Measurements from ENCODE around the gene AURKA.
"Not testable (repeated sequence)": the region's sequence is repeated elsewhere in the genome, so short reads cannot be mapped to it uniquely, and the experiment has no call there.

AURKA gene

DNA sequence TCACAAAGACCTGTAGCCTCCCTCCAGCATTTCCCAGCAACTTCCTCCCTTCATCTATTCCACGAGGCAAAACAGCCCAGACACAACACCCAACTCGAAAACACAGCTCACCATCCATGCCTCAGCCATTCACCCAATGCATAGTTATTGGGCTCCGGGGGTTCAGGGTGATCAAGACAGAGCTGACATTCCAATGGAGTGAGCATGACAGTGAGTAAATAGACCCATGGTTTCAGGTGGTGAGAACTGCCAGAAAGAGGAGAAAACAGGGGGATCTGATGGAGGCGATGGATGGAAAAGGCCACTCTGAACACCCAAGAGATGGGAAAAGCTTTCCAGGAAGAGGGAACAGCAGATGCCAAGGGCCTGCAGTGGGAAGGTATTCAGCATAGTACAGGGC lies 25.9 kb upstream of the AURKA start:
- Mint-ChIP-seq H3K4me3 (peak overlapping the region; percentile 43 to 71), H3K4me1 (ENCODE audit: low read depth in 2 of 2) (peaks cover 36 to 54% of the 10 kb centered on the region in 2 donors), H3K36me3 (ENCODE audit: insufficient read depth) (peaks cover 9% of the 10 kb centered on the region), H3K9me3 (no peaks in the 10 kb centered on the region), H3K27me3 (no peaks in the 10 kb centered on the region), H3K27ac (peak overlapping the region; percentile 73 to 82)
- ATAC-seq (replicated peaks): no peak
- no peak for DNase-seq

DNA sequence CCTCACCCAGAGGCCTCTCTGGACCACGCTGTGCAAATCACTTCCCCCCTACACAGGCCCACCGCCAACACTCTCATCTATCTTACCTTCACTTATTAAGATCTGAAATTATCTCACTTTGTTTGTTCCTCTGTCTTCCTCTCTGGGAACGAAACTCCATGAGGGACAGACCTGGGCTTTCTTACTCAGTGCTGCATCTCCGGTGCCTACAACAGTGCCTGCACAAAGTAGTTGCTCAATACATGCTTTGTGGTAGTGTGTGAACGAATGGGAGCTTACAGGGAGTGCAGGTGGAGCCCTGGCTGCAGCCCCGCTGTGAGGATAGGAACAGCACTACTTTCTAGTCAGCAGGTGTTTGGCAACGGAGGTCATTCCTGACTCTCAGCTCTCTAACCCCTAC lies 25.4 kb upstream of the AURKA start:
- Mint-ChIP-seq H3K4me3 (peak overlapping the region in 1 of 2 donors; percentile 71), H3K27ac (peak overlapping the region; percentile 73 to 82), H3K9me3 (no peaks in the 10 kb centered on the region), H3K36me3 (ENCODE audit: insufficient read depth) (peaks cover 11% of the 10 kb centered on the region), H3K4me1 (ENCODE audit: low read depth in 2 of 2) (peaks cover 41 to 56% of the 10 kb centered on the region in 2 donors), H3K27me3 (no peaks in the 10 kb centered on the region)
- ATAC-seq (replicated peaks) (no peak), DNase-seq (no peak)

DNA sequence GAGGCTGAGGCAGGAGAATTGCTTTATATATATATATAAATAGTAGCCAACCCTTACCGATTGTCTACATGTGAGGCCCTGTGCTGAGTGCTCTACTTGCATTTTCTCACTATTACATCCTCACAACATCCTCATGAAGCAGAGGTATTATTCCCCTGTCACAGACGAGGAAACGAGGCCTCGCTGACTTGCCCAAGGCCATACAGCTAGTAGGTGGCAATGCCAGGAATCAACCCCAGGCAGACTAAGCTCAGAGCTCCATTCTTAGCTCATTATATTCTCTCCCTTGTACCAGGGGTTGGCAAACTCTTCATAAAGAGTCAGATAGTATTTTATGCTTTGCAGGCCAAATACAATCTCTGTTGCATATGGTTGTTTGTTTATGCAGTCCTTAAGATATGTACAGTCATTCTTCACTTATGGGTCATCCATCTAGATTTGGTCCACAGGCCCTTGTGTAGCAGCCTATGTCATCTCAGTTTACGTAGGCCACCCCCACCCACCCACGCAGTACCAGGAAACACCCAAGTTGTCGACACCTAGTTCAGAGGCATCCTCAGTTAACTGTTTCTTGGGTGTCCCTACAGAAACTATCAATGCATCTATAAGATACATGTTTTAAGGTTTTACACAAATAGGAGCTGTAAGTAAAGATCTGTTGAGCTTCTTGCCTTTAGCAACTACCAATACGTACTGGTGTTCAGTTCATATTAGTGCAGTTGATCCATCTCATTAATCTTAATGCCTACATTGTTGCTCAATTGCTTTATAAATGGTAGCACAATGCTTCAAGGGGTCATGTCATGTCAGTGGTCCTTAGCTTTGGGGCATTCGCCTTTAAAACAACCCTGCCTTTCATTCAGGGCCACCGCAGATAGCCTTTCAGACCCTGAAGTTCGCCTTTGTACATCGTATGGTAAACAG lies 23.1 kb upstream of the AURKA start:
- Mint-ChIP-seq H3K27me3 (no peaks in the 10 kb centered on the region), H3K36me3 (ENCODE audit: insufficient read depth) (peaks cover 11% of the 10 kb centered on the region), H3K4me3 (peak overlapping the region; percentile 80 to 85), H3K27ac (peak overlapping the region; percentile 29 to 88), H3K4me1 (ENCODE audit: low read depth in 2 of 2) (peaks cover 42 to 54% of the 10 kb centered on the region in 2 donors), H3K9me3 (no peaks in the 10 kb centered on the region)
- ATAC-seq (replicated peaks) (peak; percentile 52), DNase-seq (no peak)

DNA sequence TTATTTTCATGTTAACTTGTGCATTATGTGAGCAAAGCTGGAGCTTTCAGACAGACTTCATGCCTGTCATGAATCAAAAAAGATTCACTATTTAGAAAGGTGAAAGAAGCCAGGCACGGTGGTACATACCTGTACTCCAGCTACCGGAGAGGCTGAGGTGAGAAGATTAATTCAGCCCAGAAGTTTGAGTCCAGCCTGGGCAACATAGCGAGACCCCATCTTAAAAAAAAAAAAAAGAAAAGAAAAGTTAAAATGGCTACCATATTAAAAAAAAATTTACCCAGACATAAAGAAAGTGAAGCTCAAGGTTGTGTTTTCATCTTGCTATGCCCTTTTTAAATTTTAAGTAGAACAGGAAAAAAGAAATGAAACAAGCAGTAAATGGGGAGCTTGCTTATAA lies 20.9 kb upstream of the AURKA start:
- no peaks in the 10 kb centered on the region for H3K27me3 Mint-ChIP-seq
- H3K36me3 Mint-ChIP-seq (ENCODE audit: insufficient read depth): peaks cover 20% of the 10 kb centered on the region
- peak overlapping the region; percentile 80 to 85 for H3K4me3 Mint-ChIP-seq
- H3K9me3 Mint-ChIP-seq: no peaks in the 10 kb centered on the region
- DNase-seq: no peak
- peaks cover 32 to 43% of the 10 kb centered on the region in 2 donors for H3K4me1 Mint-ChIP-seq (ENCODE audit: low read depth in 2 of 2)
- H3K27ac Mint-ChIP-seq: peak overlapping the region; percentile 82 to 88
- ATAC-seq (replicated peaks): no peak

DNA sequence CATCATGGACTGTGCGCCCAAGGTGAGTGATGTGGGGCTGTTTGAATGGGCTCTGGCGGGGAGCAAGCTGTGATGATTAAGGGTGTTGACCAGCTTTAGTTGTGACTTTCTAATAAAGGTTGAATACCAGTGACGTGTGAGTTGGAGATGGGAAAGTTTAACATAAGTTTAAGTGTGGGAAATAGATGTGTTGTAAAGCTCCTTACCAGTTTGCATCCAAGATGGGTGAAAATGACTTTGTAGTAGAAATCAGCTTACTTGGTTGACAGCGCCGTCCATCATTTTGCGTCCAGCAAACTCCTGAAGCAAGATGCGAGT lies 20.4 kb upstream of the AURKA start:
- no peaks in the 10 kb centered on the region for H3K9me3 Mint-ChIP-seq
- H3K4me1 Mint-ChIP-seq (ENCODE audit: low read depth in 2 of 2): peaks cover 27 to 38% of the 10 kb centered on the region in 2 donors
- peak overlapping the region; percentile 82 to 88 for H3K27ac Mint-ChIP-seq
- ATAC-seq (replicated peaks) (no peak), DNase-seq (no peak)
- peak overlapping the region; percentile 80 to 85 for H3K4me3 Mint-ChIP-seq
- H3K27me3 Mint-ChIP-seq: no peaks in the 10 kb centered on the region
- H3K36me3 Mint-ChIP-seq (ENCODE audit: insufficient read depth): peaks cover 23% of the 10 kb centered on the region

DNA sequence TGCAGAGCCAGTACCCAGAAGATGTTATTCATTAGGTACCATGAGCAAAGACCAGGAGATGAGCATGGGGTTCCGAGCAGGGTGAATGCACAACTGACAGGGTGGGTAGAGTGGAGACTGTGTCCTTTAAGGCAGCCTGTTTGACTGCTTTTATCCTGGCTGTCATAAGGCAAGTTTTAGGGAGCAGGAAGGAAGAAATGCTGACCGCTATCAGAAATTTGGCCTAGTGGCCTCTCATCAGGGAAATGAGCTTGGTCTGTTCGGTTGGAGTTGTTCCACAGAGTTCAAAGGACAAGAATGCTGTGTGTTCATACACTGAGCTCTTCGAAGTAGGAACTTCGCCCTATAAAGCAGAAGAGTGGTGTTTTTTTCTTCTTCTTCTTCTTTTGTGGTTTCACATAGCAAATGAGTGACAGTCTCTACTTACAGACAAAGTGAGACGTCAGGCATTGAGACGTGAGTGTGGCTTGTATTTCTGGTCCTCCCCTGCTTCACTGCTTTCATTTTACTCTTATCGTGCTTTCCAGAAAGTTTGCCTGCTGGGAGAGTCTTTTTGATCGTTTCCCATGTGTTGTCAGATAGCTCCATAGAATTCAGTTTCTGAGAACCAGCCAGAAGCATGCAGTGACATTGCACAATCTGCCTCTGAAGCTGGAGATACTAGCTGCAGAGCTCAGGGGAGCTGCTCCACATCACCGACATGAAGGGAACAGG lies 19.9 kb upstream of the AURKA start, which contains the start of gene CASS4:
CASS4 (plus strand) TSS at position 502 of the 714 bp plus-strand sequence; CDS start at position 701, 199 bp downstream.
- peaks cover 22 to 35% of the 10 kb centered on the region in 2 donors for H3K4me1 Mint-ChIP-seq (ENCODE audit: low read depth in 2 of 2)
- DNase-seq (peak in 2 of 3 experiments; percentile 16 to 25), ATAC-seq (replicated peaks) (peak; percentile 81)
- H3K36me3 Mint-ChIP-seq (ENCODE audit: insufficient read depth): peaks cover 27% of the 10 kb centered on the region
- H3K9me3 Mint-ChIP-seq: no peaks in the 10 kb centered on the region
- peak within 1 kb of the TSS; percentile 82 to 88 for H3K27ac Mint-ChIP-seq
- no peaks in the 10 kb centered on the region for H3K27me3 Mint-ChIP-seq
- H3K4me3 Mint-ChIP-seq: peak within 1 kb of the TSS; percentile 80 to 85

DNA sequence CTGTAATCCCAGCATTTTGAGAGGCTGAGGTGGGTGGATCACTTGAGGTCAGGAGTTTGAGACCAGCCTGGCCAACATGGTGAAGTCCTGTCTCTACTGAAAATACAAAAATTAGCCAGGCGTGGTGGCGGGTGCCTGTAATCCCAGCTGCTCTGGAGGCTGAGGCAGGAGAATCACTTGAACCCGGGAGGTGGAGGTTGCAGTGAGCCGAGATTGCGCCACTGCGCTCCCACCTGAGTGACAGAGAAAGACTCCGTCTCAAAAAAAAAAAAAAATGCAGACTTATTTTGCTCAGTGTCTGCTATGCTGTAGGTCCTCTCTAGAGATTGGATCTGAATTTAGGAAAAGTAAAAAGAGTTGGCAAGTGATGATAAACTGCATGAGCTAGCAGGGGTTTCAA lies 19.3 kb upstream of the AURKA start:
- Mint-ChIP-seq H3K4me3 (peak overlapping the region; percentile 80 to 85), H3K36me3 (ENCODE audit: insufficient read depth) (peaks cover 32% of the 10 kb centered on the region), H3K27ac (peak overlapping the region; percentile 82 to 88), H3K4me1 (ENCODE audit: low read depth in 2 of 2) (peaks cover 22 to 30% of the 10 kb centered on the region in 2 donors)
- DNase-seq; H3K27me3 Mint-ChIP-seq; ATAC-seq (replicated peaks); H3K9me3 Mint-ChIP-seq: not testable (repeated sequence)

DNA sequence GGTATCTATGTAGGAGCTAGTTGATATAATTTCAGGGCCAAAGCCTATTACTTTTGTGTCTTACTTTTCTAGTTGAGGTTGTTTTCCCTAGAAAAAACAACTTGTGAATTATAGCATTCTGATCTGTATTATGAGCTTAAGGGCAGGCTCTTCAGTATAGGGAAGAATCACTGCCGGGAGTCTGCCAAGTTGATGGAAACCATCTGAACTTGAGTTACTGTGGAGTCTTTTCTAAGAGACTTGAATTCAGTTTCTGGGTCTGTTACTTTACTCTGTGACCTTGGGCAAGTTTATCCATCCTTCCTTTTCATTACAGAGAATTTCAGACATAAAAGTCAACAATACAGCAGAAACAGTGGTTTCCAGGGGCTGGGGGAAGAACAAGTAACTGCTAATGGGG lies 17.9 kb upstream of the AURKA start:
- no peak for ATAC-seq (replicated peaks)
- Mint-ChIP-seq H3K27ac (peak overlapping the region in 1 of 2 donors; percentile 72), H3K4me3 (no peak overlapping the region), H3K36me3 (ENCODE audit: insufficient read depth) (peaks cover 40% of the 10 kb centered on the region), H3K4me1 (ENCODE audit: low read depth in 2 of 2) (peaks cover 22 to 27% of the 10 kb centered on the region in 2 donors), H3K9me3 (no peaks in the 10 kb centered on the region), H3K27me3 (no peaks in the 10 kb centered on the region)
- no peak for DNase-seq

DNA sequence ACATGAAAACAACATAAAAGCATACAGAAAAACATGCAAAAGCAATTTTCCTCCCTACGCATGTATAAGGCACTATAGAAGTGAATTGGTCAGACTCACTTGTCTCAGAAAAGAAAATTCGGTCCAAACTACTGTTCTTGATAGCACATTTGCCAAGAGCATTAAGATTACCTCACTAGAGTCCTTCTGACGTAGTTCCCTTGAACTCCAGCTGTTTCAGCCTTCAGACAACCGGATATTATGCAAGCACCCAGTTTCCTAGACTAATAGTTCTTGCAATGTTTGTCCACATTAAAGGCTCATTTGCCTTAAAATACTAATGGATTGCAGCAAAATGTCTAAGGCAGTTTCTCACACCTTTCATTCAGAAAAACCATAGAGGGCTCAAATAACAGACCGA lies 17.5 kb upstream of the AURKA start:
- H3K27me3 Mint-ChIP-seq: no peaks in the 10 kb centered on the region
- DNase-seq (no peak), ATAC-seq (replicated peaks) (no peak)
- peaks cover 22 to 23% of the 10 kb centered on the region in 2 donors for H3K4me1 Mint-ChIP-seq (ENCODE audit: low read depth in 2 of 2)
- H3K4me3 Mint-ChIP-seq: no peak overlapping the region
- peaks cover 43% of the 10 kb centered on the region for H3K36me3 Mint-ChIP-seq (ENCODE audit: insufficient read depth)
- H3K9me3 Mint-ChIP-seq: no peaks in the 10 kb centered on the region
- peak overlapping the region in 1 of 2 donors; percentile 72 for H3K27ac Mint-ChIP-seq

DNA sequence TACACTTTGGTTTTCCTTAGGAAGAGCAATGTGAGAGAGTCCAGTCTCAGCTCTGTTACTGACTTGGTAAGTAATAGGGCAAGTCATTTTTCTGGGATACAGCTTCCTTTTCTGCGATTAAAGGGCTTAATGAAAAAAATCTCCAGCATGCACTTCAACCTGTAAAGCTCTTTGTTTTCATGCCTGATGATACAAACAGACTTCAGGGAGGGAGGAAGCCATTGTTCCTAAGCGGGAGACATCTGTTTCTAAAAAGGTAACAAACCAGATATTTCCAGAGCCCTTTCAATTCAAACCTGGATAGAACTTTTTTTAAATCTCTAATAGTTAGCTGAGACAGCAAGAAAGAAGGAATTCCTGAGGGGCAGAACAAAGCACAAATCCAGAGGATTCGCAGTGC lies 14.9 kb upstream of the AURKA start:
- no peak for ATAC-seq (replicated peaks)
- peaks cover 6 to 10% of the 10 kb centered on the region in 2 donors for H3K4me1 Mint-ChIP-seq (ENCODE audit: low read depth in 2 of 2)
- no peaks in the 10 kb centered on the region for H3K27me3 Mint-ChIP-seq
- peaks cover 63% of the 10 kb centered on the region for H3K36me3 Mint-ChIP-seq (ENCODE audit: insufficient read depth)
- DNase-seq: no peak
- no peaks in the 10 kb centered on the region for H3K9me3 Mint-ChIP-seq
- no peak overlapping the region for H3K27ac Mint-ChIP-seq
- H3K4me3 Mint-ChIP-seq: no peak overlapping the region

DNA sequence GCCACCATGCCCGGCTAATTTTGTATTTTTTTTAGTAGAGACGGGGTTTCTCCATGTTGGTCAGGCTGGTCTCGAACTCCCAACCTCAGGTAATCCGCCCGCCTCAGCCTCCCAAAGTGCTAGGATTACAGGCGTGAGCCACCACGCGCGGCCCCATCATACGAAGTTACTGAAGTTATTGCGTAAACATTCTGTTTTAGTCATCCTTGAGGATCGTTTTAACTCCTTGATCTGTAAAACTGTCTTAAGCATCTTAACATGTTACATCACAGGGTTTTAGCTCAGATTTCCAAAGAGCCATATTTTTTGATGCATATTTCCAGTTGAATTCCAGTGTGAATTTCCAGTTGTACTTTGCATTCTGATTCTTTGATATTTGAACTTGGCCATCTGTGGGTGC lies 13.3 kb upstream of the AURKA start:
- DNase-seq; ATAC-seq (replicated peaks); H3K4me1 Mint-ChIP-seq (ENCODE audit: low read depth in 2 of 2); H3K27me3 Mint-ChIP-seq; H3K4me3 Mint-ChIP-seq; H3K9me3 Mint-ChIP-seq: not testable (repeated sequence)
- Mint-ChIP-seq H3K36me3 (ENCODE audit: insufficient read depth) (peaks cover 73% of the 10 kb centered on the region), H3K27ac (peak overlapping the region in 1 of 2 donors; percentile 15)

DNA sequence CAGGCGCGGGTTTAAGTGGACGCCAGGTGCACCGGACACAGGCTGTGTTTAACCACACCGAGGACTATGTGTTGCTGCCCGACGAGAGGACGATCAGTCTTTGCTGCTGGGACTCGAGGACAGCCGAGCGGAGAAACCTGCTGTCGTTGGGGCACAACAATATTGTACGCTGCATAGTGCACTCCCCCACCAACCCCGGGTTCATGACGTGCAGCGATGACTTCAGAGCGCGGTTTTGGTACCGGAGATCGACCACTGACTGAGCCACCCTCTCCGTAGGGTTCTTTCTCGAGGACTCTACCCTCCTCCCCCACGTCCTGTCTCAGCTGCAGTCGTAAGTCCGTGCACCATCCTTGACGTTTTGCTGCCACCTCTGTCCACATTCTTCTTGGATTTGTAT lies 11.4 kb upstream of the AURKA start:
- Mint-ChIP-seq H3K9me3 (no peaks in the 10 kb centered on the region), H3K27ac (peak overlapping the region in 1 of 2 donors; percentile 20), H3K27me3 (no peaks in the 10 kb centered on the region), H3K4me3 (no peak overlapping the region), H3K4me1 (ENCODE audit: low read depth in 2 of 2) (peaks cover 4% of the 10 kb centered on the region in 2 donors), H3K36me3 (ENCODE audit: insufficient read depth) (peaks cover 85% of the 10 kb centered on the region)
- no peak for DNase-seq
- ATAC-seq (replicated peaks): no peak

DNA sequence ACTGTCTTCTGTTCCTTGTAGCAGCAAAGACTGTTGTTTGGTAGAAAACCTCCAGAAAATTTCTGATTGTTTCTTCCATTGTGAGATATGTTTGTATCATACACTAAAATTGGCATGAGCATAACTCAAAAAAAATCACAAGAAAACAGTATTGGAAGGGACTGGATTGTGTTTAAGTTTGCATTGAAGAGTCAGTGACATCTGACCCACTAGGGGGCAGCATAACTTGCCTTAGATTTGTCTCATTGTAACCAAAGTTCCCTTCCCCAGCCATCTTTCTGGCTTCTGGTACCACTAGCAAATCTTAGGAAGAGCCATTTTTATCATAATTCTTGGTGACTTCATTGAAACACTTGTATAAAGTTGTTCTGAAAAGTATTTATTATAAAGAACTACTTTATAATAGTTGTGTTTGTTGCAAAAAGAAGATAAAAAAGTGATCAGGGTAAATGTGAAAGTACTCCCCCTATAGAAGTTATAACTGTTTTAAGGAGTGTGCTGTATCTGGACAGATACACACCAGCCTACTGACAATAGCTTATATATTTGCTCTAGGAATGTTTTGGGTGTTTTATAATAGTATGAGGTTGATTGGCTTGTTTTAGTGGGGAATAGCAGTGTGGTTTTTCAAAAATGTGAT lies 8.1 kb upstream of the AURKA start:
- ATAC-seq (replicated peaks) (peak; percentile 85), DNase-seq (peak; percentile 65 to 71 (median 67))
- no peaks in the 10 kb centered on the region for H3K27me3 Mint-ChIP-seq
- peak overlapping the region; percentile 35 to 53 for H3K27ac Mint-ChIP-seq
- H3K4me3 Mint-ChIP-seq: no peak overlapping the region
- H3K9me3 Mint-ChIP-seq: no peaks in the 10 kb centered on the region
- H3K36me3 Mint-ChIP-seq (ENCODE audit: insufficient read depth): peaks cover 85% of the 10 kb centered on the region
- peaks cover 4% of the 10 kb centered on the region in 2 donors for H3K4me1 Mint-ChIP-seq (ENCODE audit: low read depth in 2 of 2)

Data from effector memory CD8-positive, alpha-beta T cell (primary cell).